Endothelial cell of umbilical vein (primary cell): ENCODE results near the gene BEND4. TPM values are rescaled to one million over a fixed set of nuclear protein-coding genes. Genes with fewer than 3 reads are reported as not detected.

ENCODE experiments used
- BruUV-seq: library from RNA; stranded (reverse); fragments of 400-500 nt; replicated peaks from 2 replicates; lab custom pipeline; 2021; lab: Mats Ljungman, UMichigan
- CTCF ChIA-PET: fragments of 300-600, 350-600 bp; sonication (Branson Sonifier 250); formaldehyde crosslinking; loops from one replicate; lab custom pipeline; 2021; ENCODE audit warnings: antibody characterized with exemption, inconsistent platforms; lab: Charles Lee
- POLR2A ChIA-PET: fragments of 300-600, 350-600 bp; sonication (Branson Sonifier 250); formaldehyde crosslinking; loops from one replicate; lab custom pipeline; 2021; ENCODE audit warnings: antibody characterized with exemption, inconsistent platforms; lab: Charles Lee
- DNase-seq: peaks from one replicate; pipeline ENCODE4 v3.0.0-alpha.2; 2011; ENCODE audit warnings: low read depth, low spot score
- FAIRE-seq: peaks from 2 replicates; lab custom pipeline; 2011; peaks lifted over from hg19 to GRCh38; lab: Jason Lieb, UNC
- H2AFZ ChIP-seq: 2 replicates; pipeline ENCODE4 v1.6.0; 2012; ENCODE audit warnings: low read depth, low read length, control low read depth, inconsistent platforms
- H3K27ac ChIP-seq: 2 replicates; pipeline ENCODE4 v1.5.1; 2011; ENCODE audit warnings: low read depth, mild to moderate bottlenecking, control low read depth, low read length, moderate library complexity; ENCODE audit not compliant: insufficient read depth
- H3K27me3 ChIP-seq, 2 experiments: 2 replicates each; pipeline versions ENCODE4 v1.6.0 to v1.6.1; 2011; ENCODE audit warnings: low read length in 2 of 2, mixed read lengths in 1 of 2; ENCODE audit not compliant: control insufficient read depth in 2 of 2, insufficient read depth in 2 of 2
- H3K36me3 ChIP-seq, 2 experiments: 2 replicates in 1 of 2; 3 replicates in 1 of 2; pipeline ENCODE4 v1.5.1; 2011; ENCODE audit warnings: low read length in 2 of 2, mild to moderate bottlenecking in 1 of 2, moderate library complexity in 1 of 2; ENCODE audit not compliant: control insufficient read depth in 2 of 2, insufficient read depth in 2 of 2; ENCODE audit errors: extremely low read depth in 1 of 2
- H3K4me1 ChIP-seq: 3 replicates; pipeline ENCODE4 v1.5.1; 2011; ENCODE audit warnings: mild to moderate bottlenecking, low read length; ENCODE audit not compliant: control insufficient read depth, insufficient read depth; ENCODE audit errors: extremely low read depth
- H3K4me2 ChIP-seq: 2 replicates; pipeline ENCODE4 v1.6.1; 2011; ENCODE audit warnings: low read length, control low read depth, mixed read lengths; ENCODE audit not compliant: insufficient read depth
- H3K4me3 ChIP-seq, 3 experiments: fragments of 200-600 bp in 1 of 3; sonication (generic), shearing (Covaris generic) in 1 of 3; replicated peaks in 1 of 3; 2 replicates each; pipeline ENCODE4 v1.5.1; 2011 to 2016; ENCODE audit warnings: control low read depth in 3 of 3, low read length in 3 of 3, mild to moderate bottlenecking in 2 of 3, inconsistent platforms in 1 of 3, low read depth in 1 of 3, moderate library complexity in 1 of 3; ENCODE audit not compliant: insufficient read depth in 1 of 3
- H3K79me2 ChIP-seq: 2 replicates; pipeline ENCODE4 v1.6.0; 2012; ENCODE audit warnings: low read length, inconsistent platforms; ENCODE audit not compliant: control insufficient read depth, insufficient read depth
- H3K9ac ChIP-seq: replicated peaks from 2 replicates; pipeline ENCODE3; 2011; ENCODE audit warnings: low read length, control low read depth; ENCODE audit not compliant: insufficient read depth; ENCODE audit errors: extremely low read depth
- H3K9me1 ChIP-seq: replicated peaks from 3 replicates; pipeline ENCODE4 v1.6.0; 2011; ENCODE audit warnings: mild to moderate bottlenecking, low read length; ENCODE audit not compliant: control insufficient read depth, insufficient read depth; ENCODE audit errors: extremely low read depth
- H3K9me3 ChIP-seq: replicated peaks from 2 replicates; pipeline ENCODE4 v1.5.1; 2012; ENCODE audit warnings: low read length, inconsistent platforms; ENCODE audit not compliant: control insufficient read depth, insufficient read depth
- H4K20me1 ChIP-seq: replicated peaks from 2 replicates; pipeline ENCODE3; 2011; ENCODE audit warnings: mild to moderate bottlenecking, low read length; ENCODE audit not compliant: control insufficient read depth, insufficient read depth; ENCODE audit errors: extremely low read depth
- EZH2 ChIP-seq: IDR thresholded peaks from 2 replicates; pipeline ENCODE4 v1.6.1; 2012; ENCODE audit warnings: borderline replicate concordance, low read depth, mild to moderate bottlenecking, moderate library complexity, low read length, inconsistent platforms; ENCODE audit not compliant: severe bottlenecking
- FOS ChIP-seq: IDR thresholded peaks from 2 replicates; pipeline ENCODE4 v1.6.1; 2011; ENCODE audit warnings: mild to moderate bottlenecking, low read length, moderate library complexity, borderline replicate concordance; ENCODE audit not compliant: insufficient read depth
- GATA2 ChIP-seq: IDR thresholded peaks from 2 replicates; pipeline ENCODE4 v1.7.0; 2011; ENCODE audit warnings: low read depth, mild to moderate bottlenecking, moderate library complexity, mixed read lengths, low read length; ENCODE audit not compliant: insufficient read length, insufficient read depth
- JUN ChIP-seq: IDR thresholded peaks from 2 replicates; pipeline ENCODE4 v1.6.1; 2011; ENCODE audit warnings: borderline replicate concordance, low read depth; ENCODE audit not compliant: insufficient read length, insufficient read depth
- MYC ChIP-seq: IDR thresholded peaks from one replicate; pipeline ENCODE4 v1.6.1; 2011; ENCODE audit warnings: mild to moderate bottlenecking, low read depth, low read length
- POLR2A ChIP-seq: IDR thresholded peaks from 2 replicates; pipeline ENCODE4 v1.6.1; 2012; ENCODE audit warnings: low read depth, mild to moderate bottlenecking, control low read depth, low read length
- dilution Hi-C: fragments of 300-500 bp; cut with MboI; formaldehyde crosslinking; loops from one replicate; pipeline ENCODE4 v1.15.0; 2019; ENCODE audit warnings: low sequenced_read_pairs; ENCODE audit not compliant: extremely low pct_ligation_motif_present
- intact Hi-C: fragments of 100-400 bp; cut with micrococcal nuclease; formaldehyde crosslinking; loops from one replicate; pipeline ENCODE4 v1.10.0; 2022
- polyA plus RNA-seq, 4 experiments: library from polyadenylated mRNA; depleted of rRNA in 3 of 4; stranded (reverse) in 3 of 4; unstranded in 1 of 4; fragments of >200 nt; gene quantifications; 2 replicates each; pipeline versions ENCODE4 v1.2.1 to v1.2.3, GENCODE V29; 2011 to 2012; ENCODE audit warnings: missing spikeins in 1 of 4
- total RNA-seq: library from RNA; stranded (reverse); gene quantifications from 2 replicates; pipeline ENCODE4 v1.2.3, GENCODE V29; 2021
- TF ChIP-seq, protein P1 (sequence below), 2 donors: IDR thresholded peaks; 1 replicate in 1 of 2; 2 replicates in 1 of 2; pipeline ENCODE4 v1.5.1; 2011; ENCODE audit warnings: low read length in 2 of 2, mild to moderate bottlenecking in 2 of 2, moderate library complexity in 2 of 2, control low read depth in 1 of 2, inconsistent platforms in 1 of 2, low read depth in 1 of 2; ENCODE audit not compliant: insufficient read depth in 1 of 2; ENCODE audit errors: extremely low read depth in 1 of 2
- TF ChIP-seq, protein P2 (sequence below): IDR thresholded peaks from 2 replicates; pipeline ENCODE4 v1.6.1; 2011; ENCODE audit not compliant: insufficient read depth, insufficient read length

Gene BEND4
- total and polyA plus RNA-seq, 2 donors (not counting 3 experiments of a cell fraction or from before 2014, with no cell fraction given): 0.01 to 0.27 TPM

DNA sequence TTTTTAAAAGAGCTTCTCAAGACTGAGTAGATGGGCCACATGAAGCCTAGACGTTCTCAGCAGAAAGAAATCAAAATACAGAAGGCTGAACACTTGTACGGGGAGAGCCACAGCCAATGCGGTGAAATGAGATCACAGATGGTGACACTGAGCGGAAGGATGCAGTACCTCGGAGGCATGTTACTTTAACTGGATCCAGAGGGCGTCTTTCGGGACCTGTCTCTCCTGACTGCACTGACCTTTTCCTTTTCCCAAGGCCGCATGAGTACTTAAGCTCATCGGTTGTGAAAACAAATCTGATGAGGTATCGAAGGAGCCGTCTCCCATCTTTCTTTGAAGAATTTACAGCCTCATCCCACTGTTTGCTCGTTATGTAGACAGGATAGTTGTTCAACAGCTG is 32.6 kb downstream of the BEND4 start:
- Histone ChIP-seq H3K9me1 (no peaks in the 10 kb centered on the region), H3K4me2 (no peak overlapping the region), H3K27me3 (no peaks in the 10 kb centered on the region), H3K27ac (no peak overlapping the region), H3K9me3 (no peaks in the 10 kb centered on the region), H4K20me1 (no peaks in the 10 kb centered on the region), H2AFZ (no peak overlapping the region), H3K4me1 (no peaks in the 10 kb centered on the region), H3K4me3 (no peak overlapping the region), H3K36me3 (no peaks in the 10 kb centered on the region), H3K9ac (no peak overlapping the region), H3K79me2 (no peaks in the 10 kb centered on the region)
- intact Hi-C loops (no loop called here), dilution Hi-C loops (no loop called here)
- DNase-seq (no peak), FAIRE-seq (no peak)
- no TSS peak for BruUV-seq
- ChIA-PET CTCF (no interaction called here), POLR2A (no interaction called here)
- TF ChIP-seq, protein P1, sequence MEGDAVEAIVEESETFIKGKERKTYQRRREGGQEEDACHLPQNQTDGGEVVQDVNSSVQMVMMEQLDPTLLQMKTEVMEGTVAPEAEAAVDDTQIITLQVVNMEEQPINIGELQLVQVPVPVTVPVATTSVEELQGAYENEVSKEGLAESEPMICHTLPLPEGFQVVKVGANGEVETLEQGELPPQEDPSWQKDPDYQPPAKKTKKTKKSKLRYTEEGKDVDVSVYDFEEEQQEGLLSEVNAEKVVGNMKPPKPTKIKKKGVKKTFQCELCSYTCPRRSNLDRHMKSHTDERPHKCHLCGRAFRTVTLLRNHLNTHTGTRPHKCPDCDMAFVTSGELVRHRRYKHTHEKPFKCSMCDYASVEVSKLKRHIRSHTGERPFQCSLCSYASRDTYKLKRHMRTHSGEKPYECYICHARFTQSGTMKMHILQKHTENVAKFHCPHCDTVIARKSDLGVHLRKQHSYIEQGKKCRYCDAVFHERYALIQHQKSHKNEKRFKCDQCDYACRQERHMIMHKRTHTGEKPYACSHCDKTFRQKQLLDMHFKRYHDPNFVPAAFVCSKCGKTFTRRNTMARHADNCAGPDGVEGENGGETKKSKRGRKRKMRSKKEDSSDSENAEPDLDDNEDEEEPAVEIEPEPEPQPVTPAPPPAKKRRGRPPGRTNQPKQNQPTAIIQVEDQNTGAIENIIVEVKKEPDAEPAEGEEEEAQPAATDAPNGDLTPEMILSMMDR (IDR thresholded peaks at IDR 0.05; ENCODE audit: extremely low read depth in 1 of 2, insufficient read depth in 1 of 2, low read depth in 1 of 2, low read length in 2 of 2): no peak
- TF ChIP-seq GATA2 (no peak), FOS (no peak), JUN (no peak), EZH2 (no peak)

DNA sequence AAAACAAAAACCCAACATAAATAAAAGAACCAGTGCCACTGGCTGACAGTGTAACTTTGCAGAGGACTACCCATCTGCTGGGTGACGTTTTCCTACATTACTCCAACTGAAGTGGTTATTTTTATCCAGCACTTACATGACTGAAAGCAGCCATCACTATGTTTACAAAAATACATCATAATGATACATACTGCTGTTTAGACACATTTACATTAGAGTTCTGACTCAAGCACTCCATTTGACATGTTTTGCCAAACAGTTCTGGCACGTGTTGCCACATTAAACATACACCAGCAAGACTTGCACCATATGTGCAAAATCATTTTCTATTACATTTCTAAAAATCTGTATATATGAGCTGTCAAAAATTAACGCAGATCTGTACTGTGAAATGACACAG is 39.6 kb downstream of the BEND4 start:
- TF ChIP-seq MYC (no peak), EZH2 (no peak), JUN (no peak), POLR2A (no peak), FOS (no peak)
- TF ChIP-seq, protein P2, sequence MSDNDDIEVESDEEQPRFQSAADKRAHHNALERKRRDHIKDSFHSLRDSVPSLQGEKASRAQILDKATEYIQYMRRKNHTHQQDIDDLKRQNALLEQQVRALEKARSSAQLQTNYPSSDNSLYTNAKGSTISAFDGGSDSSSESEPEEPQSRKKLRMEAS: no peak
- Histone ChIP-seq H3K27me3 (peaks cover 0 to 2% of the 10 kb centered on the region in 2 experiments), H3K36me3 (no peaks in the 10 kb centered on the region), H3K9me3 (no peaks in the 10 kb centered on the region), H3K4me1 (no peaks in the 10 kb centered on the region), H4K20me1 (no peaks in the 10 kb centered on the region), H3K4me2 (no peak overlapping the region), H3K27ac (no peak overlapping the region), H2AFZ (no peak overlapping the region), H3K9ac (no peak overlapping the region), H3K79me2 (no peaks in the 10 kb centered on the region), H3K9me1 (no peaks in the 10 kb centered on the region), H3K4me3 (no peak overlapping the region)
- no peak for DNase-seq
- ChIA-PET CTCF (no interaction called here), POLR2A (no interaction called here)
- no TSS peak for BruUV-seq
- dilution Hi-C loops (no loop called here), intact Hi-C loops (no loop called here)
- FAIRE-seq: no peak
